ENCODE data around the gene CEP152.

DNA sequence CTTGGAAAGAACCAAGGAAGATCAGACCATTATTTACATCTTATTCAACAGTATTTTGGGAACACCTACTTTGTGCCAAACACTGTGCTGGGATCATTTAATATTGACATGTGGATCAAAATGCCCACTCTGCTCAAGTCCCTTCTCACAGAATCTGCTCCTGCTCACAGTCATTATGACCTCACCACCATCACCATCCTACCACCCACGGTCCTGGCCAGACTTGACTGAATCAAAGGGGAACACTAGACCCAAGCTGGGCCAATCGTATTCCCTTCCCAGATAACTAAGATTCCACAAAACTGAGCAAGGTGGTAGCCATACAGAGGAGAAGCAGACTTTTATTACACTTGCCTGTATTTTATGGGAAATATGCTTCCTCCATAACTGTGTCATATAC is 3.4 kb upstream of the CEP152 start:
- TF ChIP-seq, protein P1, sequence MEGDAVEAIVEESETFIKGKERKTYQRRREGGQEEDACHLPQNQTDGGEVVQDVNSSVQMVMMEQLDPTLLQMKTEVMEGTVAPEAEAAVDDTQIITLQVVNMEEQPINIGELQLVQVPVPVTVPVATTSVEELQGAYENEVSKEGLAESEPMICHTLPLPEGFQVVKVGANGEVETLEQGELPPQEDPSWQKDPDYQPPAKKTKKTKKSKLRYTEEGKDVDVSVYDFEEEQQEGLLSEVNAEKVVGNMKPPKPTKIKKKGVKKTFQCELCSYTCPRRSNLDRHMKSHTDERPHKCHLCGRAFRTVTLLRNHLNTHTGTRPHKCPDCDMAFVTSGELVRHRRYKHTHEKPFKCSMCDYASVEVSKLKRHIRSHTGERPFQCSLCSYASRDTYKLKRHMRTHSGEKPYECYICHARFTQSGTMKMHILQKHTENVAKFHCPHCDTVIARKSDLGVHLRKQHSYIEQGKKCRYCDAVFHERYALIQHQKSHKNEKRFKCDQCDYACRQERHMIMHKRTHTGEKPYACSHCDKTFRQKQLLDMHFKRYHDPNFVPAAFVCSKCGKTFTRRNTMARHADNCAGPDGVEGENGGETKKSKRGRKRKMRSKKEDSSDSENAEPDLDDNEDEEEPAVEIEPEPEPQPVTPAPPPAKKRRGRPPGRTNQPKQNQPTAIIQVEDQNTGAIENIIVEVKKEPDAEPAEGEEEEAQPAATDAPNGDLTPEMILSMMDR (IDR thresholded peaks at IDR 0.05) = no peak
- TF ChIP-seq POLR2A (IDR thresholded peaks at IDR 0.05) = no peak

Measured in right lobe of liver (tissue), 4 donors.